IPS DF 19.7 (cell line): ENCODE data around the gene THPO.

Source experiments
- DNase-seq: peaks from one replicate; pipeline ENCODE4 v3.0.0-alpha.2; 2013; ENCODE audit warnings: low read depth, low spot score

Gene THPO

GRCh38 chr3:184333700-184334099 lies 44.3 kb downstream of the THPO start:
- no peak for DNase-seq

GRCh38 chr3:184333190-184333589 lies 44.8 kb downstream of the THPO start:
- no peak for DNase-seq

- DNase-seq = no peak
These were observed 45.5 kb downstream of the THPO start for GRCh38 chr3:184332370-184333090.

- no peak for DNase-seq
These were observed 49.5 kb downstream of the THPO start for GRCh38 chr3:184328516-184328915.

- DNase-seq = no peak
These were observed 50.8 kb downstream of the THPO start for GRCh38 chr3:184327171-184327570.

- DNase-seq = no peak
These were observed 52.2 kb downstream of the THPO start for GRCh38 chr3:184325715-184326369.

- DNase-seq = no peak
These were observed 52.7 kb downstream of the THPO start for GRCh38 chr3:184325269-184325668.

- no peak for DNase-seq
These were observed 54.3 kb downstream of the THPO start for GRCh38 chr3:184323696-184324095.

GRCh38 chr3:184322731-184323487 lies 55.1 kb downstream of the THPO start:
- no peak for DNase-seq
